Sigmoid colon (tissue), 7 donors: ENCODE data around the gene ELF5. TPM values are rescaled to one million over a fixed set of nuclear protein-coding genes. Genes with fewer than 3 reads are reported as not detected.

Experiments
- DNase-seq: peaks from one replicate; pipeline ENCODE4 v3.0.0-alpha.2; 2019
- H3K27ac ChIP-seq, 4 donors: fragments of 200-600 bp; sonication (generic); one replicate each; pipeline ENCODE4 v1.5.1; 2016 to 2019; ENCODE audit warnings: mild to moderate bottlenecking in 1 of 4
- H3K27me3 ChIP-seq, 3 donors: fragments of 200-600 bp; sonication (generic); one replicate each; pipeline ENCODE4 v1.5.1; 2019; ENCODE audit warnings: mild to moderate bottlenecking in 1 of 3
- H3K36me3 ChIP-seq, 4 donors: fragments of 200-600 bp; sonication (generic); one replicate each; pipeline ENCODE4 v1.5.1; 2016 to 2019
- H3K4me1 ChIP-seq, 4 donors: fragments of 200-600 bp; sonication (generic); one replicate each; pipeline ENCODE4 v1.5.1; 2017 to 2019
- H3K4me3 ChIP-seq, 4 donors: fragments of 200-600 bp; sonication (generic); one replicate each; pipeline ENCODE4 v1.5.1; 2017 to 2019; ENCODE audit warnings: mild to moderate bottlenecking in 2 of 4, moderate library complexity in 1 of 4
- H3K9me3 ChIP-seq, 4 donors: fragments of 200-600 bp in 3 of 4; sonication (generic) in 3 of 4; one replicate each; pipeline versions ENCODE4 v1.5.1 to v1.6.1; 2013 to 2019
- EP300 ChIP-seq, 4 donors: sonication (generic); formaldehyde crosslinking; IDR thresholded peaks; one replicate each; pipeline ENCODE4 v1.6.1; 2017; ENCODE audit warnings: antibody characterized with exemption in 4 of 4
- POLR2A ChIP-seq, 2 donors: fragments of 450-650 bp; IDR thresholded peaks; one replicate each; pipeline ENCODE4 v1.6.1; 2016; ENCODE audit warnings: antibody characterized with exemption in 2 of 2, mild to moderate bottlenecking in 2 of 2, moderate library complexity in 2 of 2
- POLR2AphosphoS5 ChIP-seq, 4 donors: sonication (generic); formaldehyde crosslinking; IDR thresholded peaks; one replicate each; pipeline ENCODE4 v1.6.1; 2017; ENCODE audit warnings: antibody characterized with exemption in 4 of 4
- WGBS, 2 donors: extraction: QIAGEN DNeasy Blood & Tissue Kit; methylation state at CpG; one replicate each; pipeline ENCODE4 v1.1.7; 2013; 5-methylcytosine and 5-hydroxymethylcytosine counted together
- intact Hi-C: fragments of 100-400 bp; cut with DNase I; formaldehyde crosslinking; loops from one replicate; pipeline ENCODE4 v1.15.1; 2023
- polyA plus RNA-seq, 3 donors: library from polyadenylated mRNA; stranded (reverse); fragments of 200-250 nt; gene quantifications; one replicate each; pipeline ENCODE4 v1.2.3, GENCODE V29; 2013
- total RNA-seq, 4 donors: library from RNA; depleted of rRNA; stranded (reverse); fragments of >200 nt; gene quantifications; one replicate each; pipeline ENCODE4 v1.1.0, GENCODE V29; 2016
- TF ChIP-seq, protein P1 (sequence below), 4 experiments: fragments of 450-650 bp in 3 of 4; fragments of 200-600 bp in 1 of 4; IDR thresholded peaks; one replicate each; pipeline ENCODE4 v1.5.1; 2016 to 2019; ENCODE audit warnings: antibody characterized with exemption in 4 of 4, mild to moderate bottlenecking in 3 of 4, moderate library complexity in 2 of 4
- donor health status: healthy with polysubstance abuse.
- donor health status: Bipolar disorder and iron deficiency.
- donor health status: healthy.

Gene ELF5
- total and polyA plus RNA-seq, 7 donors = not detected

DNA sequence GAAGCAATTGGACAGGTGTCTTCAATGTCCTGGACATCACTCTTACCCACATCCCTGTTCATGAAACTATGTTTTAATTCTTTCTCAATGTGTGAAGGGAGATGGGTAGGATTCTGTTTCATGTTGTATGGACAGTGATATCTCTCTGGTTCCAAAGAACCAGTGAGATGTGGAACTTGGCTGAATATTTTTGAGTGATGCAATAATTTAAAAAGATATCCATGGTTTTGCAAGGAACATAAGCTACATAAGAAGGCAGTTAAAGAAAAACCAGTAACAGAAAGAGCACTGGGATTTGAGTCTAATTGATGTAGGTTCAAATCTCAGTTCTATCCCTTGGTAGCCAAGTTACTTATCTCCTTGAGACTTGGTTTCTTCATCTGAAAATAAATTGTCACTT, 7.7 kb upstream of the ELF5 start:
- Histone ChIP-seq H3K27ac (no peak overlapping the region), H3K4me3 (no peak overlapping the region), H3K27me3 (no peaks in the 10 kb centered on the region), H3K9me3 (no peaks in the 10 kb centered on the region), H3K36me3 (no peaks in the 10 kb centered on the region), H3K4me1 (no peaks in the 10 kb centered on the region)
- intact Hi-C loops = no loop called here
- no peak for DNase-seq
- TF ChIP-seq, protein P1, sequence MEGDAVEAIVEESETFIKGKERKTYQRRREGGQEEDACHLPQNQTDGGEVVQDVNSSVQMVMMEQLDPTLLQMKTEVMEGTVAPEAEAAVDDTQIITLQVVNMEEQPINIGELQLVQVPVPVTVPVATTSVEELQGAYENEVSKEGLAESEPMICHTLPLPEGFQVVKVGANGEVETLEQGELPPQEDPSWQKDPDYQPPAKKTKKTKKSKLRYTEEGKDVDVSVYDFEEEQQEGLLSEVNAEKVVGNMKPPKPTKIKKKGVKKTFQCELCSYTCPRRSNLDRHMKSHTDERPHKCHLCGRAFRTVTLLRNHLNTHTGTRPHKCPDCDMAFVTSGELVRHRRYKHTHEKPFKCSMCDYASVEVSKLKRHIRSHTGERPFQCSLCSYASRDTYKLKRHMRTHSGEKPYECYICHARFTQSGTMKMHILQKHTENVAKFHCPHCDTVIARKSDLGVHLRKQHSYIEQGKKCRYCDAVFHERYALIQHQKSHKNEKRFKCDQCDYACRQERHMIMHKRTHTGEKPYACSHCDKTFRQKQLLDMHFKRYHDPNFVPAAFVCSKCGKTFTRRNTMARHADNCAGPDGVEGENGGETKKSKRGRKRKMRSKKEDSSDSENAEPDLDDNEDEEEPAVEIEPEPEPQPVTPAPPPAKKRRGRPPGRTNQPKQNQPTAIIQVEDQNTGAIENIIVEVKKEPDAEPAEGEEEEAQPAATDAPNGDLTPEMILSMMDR (IDR thresholded peaks at IDR 0.05) = no peak
- TF ChIP-seq POLR2AphosphoS5 (IDR thresholded peaks at IDR 0.05) (no peak), POLR2A (IDR thresholded peaks at IDR 0.05) (no peak), EP300 (IDR thresholded peaks at IDR 0.05) (no peak)

DNA sequence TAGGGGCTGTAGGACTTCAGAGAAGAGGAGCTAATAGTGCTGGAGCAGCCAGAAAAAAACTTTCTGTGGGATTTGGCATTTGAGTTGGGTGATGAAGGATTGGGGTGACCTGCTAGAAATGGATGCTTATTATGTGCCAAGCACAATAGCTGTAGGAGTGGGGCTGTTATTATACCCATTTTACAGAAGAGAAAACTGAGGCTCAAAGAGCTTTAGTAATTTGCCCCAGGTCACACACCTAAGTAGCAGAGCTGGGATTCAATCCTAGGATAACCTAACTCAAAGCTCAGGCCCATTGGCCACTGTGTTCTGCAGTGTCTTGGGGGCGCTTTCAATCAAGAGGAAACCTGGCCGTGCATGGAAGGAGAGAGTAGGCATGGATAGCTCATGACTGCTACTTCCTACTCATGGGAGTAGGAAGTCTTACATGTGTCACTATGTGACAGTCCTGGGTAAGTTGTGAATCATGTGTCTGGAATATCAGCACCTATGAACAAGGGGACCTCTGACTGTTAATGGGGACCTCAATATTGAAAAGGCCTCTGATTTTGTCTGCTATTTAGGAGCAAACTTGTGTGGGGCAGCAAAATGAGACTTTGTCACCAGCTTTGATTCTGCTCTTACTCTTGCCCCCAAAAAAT, 6.1 kb upstream of the ELF5 start:
- intact Hi-C loops = no loop called here
- Histone ChIP-seq H3K27ac (no peak overlapping the region), H3K36me3 (no peaks in the 10 kb centered on the region), H3K4me1 (no peaks in the 10 kb centered on the region), H3K27me3 (no peaks in the 10 kb centered on the region), H3K9me3 (no peaks in the 10 kb centered on the region), H3K4me3 (no peak overlapping the region)
- DNase-seq = no peak
- TF ChIP-seq POLR2A (IDR thresholded peaks at IDR 0.05) (no peak), POLR2AphosphoS5 (IDR thresholded peaks at IDR 0.05) (no peak), EP300 (IDR thresholded peaks at IDR 0.05) (no peak)
- TF ChIP-seq, protein P1 (IDR thresholded peaks at IDR 0.05) = no peak
- 91 to 92% methylated on average over 2 of the region's 2 CpGs for WGBS, 2 donors

DNA sequence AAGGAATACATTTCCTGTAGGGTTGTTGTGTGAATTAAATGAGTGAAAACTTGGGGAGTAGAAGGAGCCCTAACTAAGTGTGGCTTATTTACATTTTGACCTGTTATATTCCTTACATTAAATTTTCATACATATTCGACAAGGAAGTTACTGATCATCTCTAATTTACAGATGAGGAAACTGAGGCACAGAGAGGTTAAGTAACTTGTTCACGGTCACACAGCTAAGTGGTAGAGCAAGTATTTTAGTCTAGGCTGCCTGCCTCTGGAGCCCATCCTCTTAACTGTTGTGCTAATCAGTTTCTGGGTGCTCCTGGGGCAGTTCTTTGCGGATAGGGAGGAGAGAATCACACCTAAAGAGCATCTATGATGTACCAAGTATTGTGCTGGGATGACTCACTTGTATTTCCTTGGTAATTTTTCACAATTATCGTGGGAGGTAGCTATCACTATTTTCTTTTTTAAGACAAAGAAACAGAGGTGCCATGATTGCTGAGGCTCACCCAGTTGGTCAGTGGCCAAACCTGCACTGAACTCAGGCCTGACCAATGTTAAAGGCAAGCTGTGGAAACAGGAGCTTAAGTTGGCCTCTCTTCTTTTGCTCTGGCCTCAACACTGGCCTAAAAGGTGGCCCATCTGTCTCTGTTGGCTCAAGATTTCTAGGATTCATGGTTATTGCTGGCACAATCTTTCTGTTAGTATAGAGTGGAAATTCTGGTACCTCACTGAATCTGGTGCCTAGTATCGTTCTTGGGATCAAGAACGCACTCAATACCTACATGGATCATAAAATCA, 2.9 kb upstream of the ELF5 start:
- TF ChIP-seq EP300 (IDR thresholded peaks at IDR 0.05) (no peak), POLR2AphosphoS5 (IDR thresholded peaks at IDR 0.05) (no peak), POLR2A (IDR thresholded peaks at IDR 0.05) (no peak)
- TF ChIP-seq, protein P1 (IDR thresholded peaks at IDR 0.05) = no peak

DNA sequence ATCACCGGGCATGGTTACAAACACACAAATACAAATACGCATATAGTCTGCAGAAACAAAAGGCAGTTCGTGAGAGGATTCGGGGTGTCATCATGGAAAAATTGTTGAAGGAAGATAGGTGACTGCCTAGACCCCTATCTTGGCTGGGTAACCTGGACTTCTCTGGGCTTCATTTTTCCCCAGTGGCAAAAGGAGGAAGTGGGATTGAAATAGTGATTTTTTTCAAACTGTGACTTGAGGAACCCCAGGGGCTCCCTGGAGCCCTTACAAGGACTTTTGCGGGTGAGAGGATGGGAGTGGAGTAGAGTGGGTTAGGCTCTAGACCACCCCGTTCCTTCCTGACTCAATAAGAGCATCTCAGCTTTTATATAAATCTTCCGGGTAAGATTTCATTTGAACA, 1.0 kb upstream of the ELF5 start:
- 89 to 91% methylated on average over 7 of the region's 7 CpGs for whole genome bisulfite sequencing, 2 donors

More for the DNA sequence above, 2.9 kb upstream of the ELF5 start:
- Histone ChIP-seq H3K36me3 (no peaks in the 10 kb centered on the region), H3K27me3 (no peaks in the 10 kb centered on the region), H3K9me3 (no peaks in the 10 kb centered on the region), H3K27ac (no peak overlapping the region), H3K4me3 (no peak overlapping the region), H3K4me1 (no peaks in the 10 kb centered on the region)
- DNase-seq = no peak
- WGBS, 2 donors = 90 to 92% methylated on average over 6 of the region's 6 CpGs
- intact Hi-C loops = no loop called here

More for the DNA sequence above, 1.0 kb upstream of the ELF5 start:
- H3K27me3 ChIP-seq = no peaks in the 10 kb centered on the region
- H3K9me3 ChIP-seq = no peaks in the 10 kb centered on the region
- H3K36me3 ChIP-seq = no peaks in the 10 kb centered on the region
- TF ChIP-seq, protein P1 (IDR thresholded peaks at IDR 0.05) = no peak
- TF ChIP-seq POLR2A (IDR thresholded peaks at IDR 0.05) (no peak), POLR2AphosphoS5 (IDR thresholded peaks at IDR 0.05) (no peak), EP300 (IDR thresholded peaks at IDR 0.05) (no peak)
- DNase-seq = no peak
- no peaks in the 10 kb centered on the region for H3K4me1 ChIP-seq
- intact Hi-C loops = no loop called here
- no peak overlapping the region for H3K27ac ChIP-seq
- H3K4me3 ChIP-seq = no peak overlapping the region
